Sigmoid colon (tissue), 3 donors: ENCODE measurements around the gene QRFPR.

ENCODE experiments used
- POLR2A ChIP-seq, 2 donors: fragments of 450-650 bp; IDR thresholded peaks; one replicate each; pipeline ENCODE4 v1.6.1; 2016; ENCODE audit warnings: antibody characterized with exemption in 2 of 2, mild to moderate bottlenecking in 2 of 2, moderate library complexity in 2 of 2
- TF ChIP-seq, protein P1 (sequence below), 4 experiments: fragments of 450-650 bp in 3 of 4; fragments of 200-600 bp in 1 of 4; IDR thresholded peaks; one replicate each; pipeline ENCODE4 v1.5.1; 2016 to 2019; ENCODE audit warnings: antibody characterized with exemption in 4 of 4, mild to moderate bottlenecking in 3 of 4, moderate library complexity in 2 of 4

GRCh38 chr4:121358473-121358872, 22.3 kb downstream of the QRFPR start:
- no peak for TF ChIP-seq POLR2A (IDR thresholded peaks at IDR 0.05)
- TF ChIP-seq, protein P1, sequence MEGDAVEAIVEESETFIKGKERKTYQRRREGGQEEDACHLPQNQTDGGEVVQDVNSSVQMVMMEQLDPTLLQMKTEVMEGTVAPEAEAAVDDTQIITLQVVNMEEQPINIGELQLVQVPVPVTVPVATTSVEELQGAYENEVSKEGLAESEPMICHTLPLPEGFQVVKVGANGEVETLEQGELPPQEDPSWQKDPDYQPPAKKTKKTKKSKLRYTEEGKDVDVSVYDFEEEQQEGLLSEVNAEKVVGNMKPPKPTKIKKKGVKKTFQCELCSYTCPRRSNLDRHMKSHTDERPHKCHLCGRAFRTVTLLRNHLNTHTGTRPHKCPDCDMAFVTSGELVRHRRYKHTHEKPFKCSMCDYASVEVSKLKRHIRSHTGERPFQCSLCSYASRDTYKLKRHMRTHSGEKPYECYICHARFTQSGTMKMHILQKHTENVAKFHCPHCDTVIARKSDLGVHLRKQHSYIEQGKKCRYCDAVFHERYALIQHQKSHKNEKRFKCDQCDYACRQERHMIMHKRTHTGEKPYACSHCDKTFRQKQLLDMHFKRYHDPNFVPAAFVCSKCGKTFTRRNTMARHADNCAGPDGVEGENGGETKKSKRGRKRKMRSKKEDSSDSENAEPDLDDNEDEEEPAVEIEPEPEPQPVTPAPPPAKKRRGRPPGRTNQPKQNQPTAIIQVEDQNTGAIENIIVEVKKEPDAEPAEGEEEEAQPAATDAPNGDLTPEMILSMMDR (IDR thresholded peaks at IDR 0.05) = no peak
